Heart right ventricle (tissue), 16 donors: ENCODE data around the gene SLC51A. TPM values are rescaled to one million over a fixed set of nuclear protein-coding genes. Genes with fewer than 3 reads are reported as not detected.
A peak's percentile ranks its signal among the peaks of the same experiment; 100 is the strongest.
"Not testable (repeated sequence)": the region's sequence is repeated elsewhere in the genome, so short reads cannot be mapped to it uniquely, and the experiment has no call there.

Experiments used
- ATAC-seq, 8 donors: fragments of 200-7000 bp; cut with Tn5 transposase; one replicate each; pipeline ENCODE4 v1.9.1; 2020; ENCODE audit warnings: mild to moderate bottlenecking in 8 of 8, moderate library complexity in 8 of 8, moderate number of reproducible peaks in 1 of 8
- DNase-seq, 2 donors: peaks; one replicate each; pipeline ENCODE4 v3.0.0-alpha.2; 2020
- H3K27ac ChIP-seq, 10 donors: fragments of 200-600 bp; sonication (generic) in 2 of 10; one replicate each; pipeline versions ENCODE4 v1.5.0 to v1.8.0; 2020 to 2022; ENCODE audit warnings: mild to moderate bottlenecking in 3 of 10
- H3K27me3 ChIP-seq, 7 donors: fragments of 200-600 bp; one replicate each; pipeline ENCODE4 v1.8.0; 2021 to 2022; ENCODE audit warnings: mild to moderate bottlenecking in 2 of 7
- H3K36me3 ChIP-seq, 9 donors: fragments of 200-600 bp; sonication (generic) in 1 of 9; one replicate each; pipeline versions ENCODE4 v1.5.0 to v1.8.0; 2020 to 2022; ENCODE audit warnings: mild to moderate bottlenecking in 2 of 9
- H3K4me1 ChIP-seq, 9 donors: fragments of 200-600 bp; sonication (generic) in 1 of 9; one replicate each; pipeline versions ENCODE4 v1.5.0 to v1.8.0; 2020 to 2022; ENCODE audit warnings: mild to moderate bottlenecking in 4 of 9
- H3K4me3 ChIP-seq, 10 donors: fragments of 200-600 bp; sonication (generic) in 2 of 10; one replicate each; pipeline versions ENCODE4 v1.5.0 to v1.8.0; 2020 to 2022; ENCODE audit warnings: mild to moderate bottlenecking in 7 of 10, moderate library complexity in 2 of 10
- H3K9me3 ChIP-seq, 11 donors: fragments of 200-600 bp in 10 of 11; sonication (generic) in 2 of 11; one replicate each; pipeline versions ENCODE4 v1.5.0 to v1.8.0; 2013 to 2022; ENCODE audit warnings: mild to moderate bottlenecking in 2 of 11, control low read depth in 1 of 11, moderate library complexity in 1 of 11
- WGBS, 2 donors: extraction: QIAGEN DNeasy Blood & Tissue Kit; methylation state at CpG; one replicate each; pipeline ENCODE4 v1.1.7; 2013; ENCODE audit warnings: inconsistent platforms in 1 of 2; 5-methylcytosine and 5-hydroxymethylcytosine counted together
- intact Hi-C, 10 donors: fragments of 100-400 bp; cut with DNase I; formaldehyde crosslinking; loops; one replicate each; pipeline versions ENCODE4 v1.11.1 to v1.14.2; 2022
- long read RNA-seq, 3 donors: library from polyadenylated mRNA; unstranded; transcript quantifications; one replicate each; pipeline ENCODE4 v2.0.0, GENCODE V29; 2020 to 2021
- polyA plus RNA-seq, 2 donors: library from polyadenylated mRNA; stranded (reverse); fragments of 200-250 nt; gene quantifications; one replicate each; pipeline ENCODE4 v1.2.3, GENCODE V29; 2013
- total RNA-seq, 10 donors: library from RNA; stranded (reverse); fragmentation: NEBNext Ultra II Directional in 3 of 10; extraction: Animal tissue kit (Norgen Biotek cat#: 25700) in 3 of 10; gene quantifications; one replicate each; pipeline versions ENCODE4 v1.2.1 to v1.2.4, GENCODE V29; 2021 to 2023
- TF ChIP-seq, protein P1 (sequence below), 9 donors: fragments of 200-600 bp; sonication (generic) in 2 of 9; IDR thresholded peaks; one replicate each; pipeline versions ENCODE4 v1.5.0 to v1.8.0; 2021 to 2022; ENCODE audit warnings: antibody characterized with exemption in 9 of 9, mild to moderate bottlenecking in 5 of 9, moderate library complexity in 1 of 9
- donor health status: Arrhythmogenic right ventricular cardiomyopathy.
- donor health status: ischemic (EF 13 %, LVEDD 7.1; RV severe dilation, severe dysfunction).
- donor health status: healthy with polysubstance abuse.
- donor health status: DM: no; HTN: yes; CAD: no.
- donor health status: DM: no; HTN: no; CAD: no.
- donor health status: ischemic (EF 25% LVEDD 6.9; RV normal size, moderate dysfunction).
- donor health status: ischemic (EF 25% LVEDD 5.7; RV mildly dilated, moderate dysfunction).
- donor health status: healthy.
- donor health status: DM: yes; HTN: yes; CAD: no.
- donor health status: Ischemic cardiomyopathy.
- donor health status: ischemic (EF 35%, LVEDD 5.7; RV mildly dilated, moderate dysfunction).
- donor health status: nonischemic (EF 11% LVEDD 7.7; RV severe dilation, severe dysfunction).
- donor health status: DM: yes; HTN: yes; CAD: no.
- donor health status: PGD.
- donor health status: ischemic (EF 29% LVEDD 5.4; RV normal size, mild dysfunction).
- donor health status: nonischemic (EF 23%, LVEDD 6.1; RV moderate dilation, normal function).

SLC51A gene
- total RNA-seq, result under 1 TPM in 3 of 10 donors, not detected in 7; 0.29 to 0.53 (median 0.52) TPM
- polyA plus RNA-seq, result 1 to 10 TPM in 1 of 2 donors, under 1 TPM in 1; 0.23 to 1.0 TPM
- long read RNA-seq, donor 1, partial matches to known transcripts, result 0 of 5 reads
- long read RNA-seq, donor 1, other reads (novel, unspliced or antisense), result 5 of 5 reads
- long read RNA-seq, donor 2, partial matches to known transcripts, result 0 of 11 reads
- long read RNA-seq, donor 2, other reads (novel, unspliced or antisense), result 11 of 11 reads
- long read RNA-seq, donor 3, partial matches to known transcripts, result 0 of 7 reads
- long read RNA-seq, donor 3, other reads (novel, unspliced or antisense), result 7 of 7 reads

DNA sequence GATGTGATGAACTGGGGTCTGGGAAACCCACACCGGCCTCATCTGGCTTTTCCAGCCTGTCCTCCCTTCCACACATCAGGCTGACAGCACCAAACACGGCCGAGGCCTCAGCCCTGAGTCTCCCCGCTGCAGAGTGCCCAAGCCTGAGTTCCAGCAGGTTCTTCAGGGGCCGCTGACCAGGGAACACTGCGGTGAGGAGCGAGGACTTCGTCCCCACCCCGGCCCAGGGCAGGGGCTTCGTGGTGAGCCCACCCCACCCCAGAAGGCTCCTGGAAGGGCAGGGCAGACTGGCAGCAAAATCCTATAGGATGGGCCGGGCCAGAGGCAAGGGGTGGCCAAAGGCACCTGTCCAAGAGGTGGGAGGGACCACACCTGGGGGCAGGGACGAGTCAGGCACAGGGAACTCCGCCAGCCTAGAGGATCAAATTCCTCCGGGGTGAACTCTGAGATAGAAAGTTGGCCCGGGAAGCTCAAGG, at the start of gene SLC51A:
TSS of gene SLC51A (plus strand) at position 446 of the 476 bp plus-strand sequence. CDS start 179 bp downstream, outside the sequence.
- WGBS, 2 donors, result 52 to 57% methylated on average over 15 of the region's 15 CpGs
- intact Hi-C loops, result no loop called here
- H3K27ac ChIP-seq, result no peak within 1 kb of the TSS

DNA sequence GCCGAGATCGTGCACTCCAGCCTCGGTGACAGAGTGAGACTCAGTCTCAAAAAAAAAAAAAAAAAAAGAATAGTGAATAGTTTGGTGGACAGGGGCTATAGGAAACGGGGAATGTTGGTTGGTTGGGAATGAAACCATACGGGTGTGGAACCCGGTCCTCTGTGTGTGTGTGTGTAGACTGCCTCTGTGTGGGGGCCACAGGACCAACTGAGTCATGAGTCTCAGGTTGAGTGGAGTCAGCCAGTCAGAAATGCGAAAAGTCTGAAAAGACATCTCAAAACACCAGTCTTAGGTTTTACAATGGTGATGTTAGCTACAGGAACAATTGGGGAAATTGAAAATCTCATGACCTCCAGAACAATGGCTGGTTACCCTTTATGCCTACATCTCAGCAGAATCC, 49.6 kb upstream of the SLC51A start:
- TF ChIP-seq, protein P1, sequence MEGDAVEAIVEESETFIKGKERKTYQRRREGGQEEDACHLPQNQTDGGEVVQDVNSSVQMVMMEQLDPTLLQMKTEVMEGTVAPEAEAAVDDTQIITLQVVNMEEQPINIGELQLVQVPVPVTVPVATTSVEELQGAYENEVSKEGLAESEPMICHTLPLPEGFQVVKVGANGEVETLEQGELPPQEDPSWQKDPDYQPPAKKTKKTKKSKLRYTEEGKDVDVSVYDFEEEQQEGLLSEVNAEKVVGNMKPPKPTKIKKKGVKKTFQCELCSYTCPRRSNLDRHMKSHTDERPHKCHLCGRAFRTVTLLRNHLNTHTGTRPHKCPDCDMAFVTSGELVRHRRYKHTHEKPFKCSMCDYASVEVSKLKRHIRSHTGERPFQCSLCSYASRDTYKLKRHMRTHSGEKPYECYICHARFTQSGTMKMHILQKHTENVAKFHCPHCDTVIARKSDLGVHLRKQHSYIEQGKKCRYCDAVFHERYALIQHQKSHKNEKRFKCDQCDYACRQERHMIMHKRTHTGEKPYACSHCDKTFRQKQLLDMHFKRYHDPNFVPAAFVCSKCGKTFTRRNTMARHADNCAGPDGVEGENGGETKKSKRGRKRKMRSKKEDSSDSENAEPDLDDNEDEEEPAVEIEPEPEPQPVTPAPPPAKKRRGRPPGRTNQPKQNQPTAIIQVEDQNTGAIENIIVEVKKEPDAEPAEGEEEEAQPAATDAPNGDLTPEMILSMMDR (IDR thresholded peaks at IDR 0.05), result no peak
- H3K4me1 ChIP-seq, result peaks cover 0 to 15% (median 7%) of the 10 kb centered on the region in 9 donors
- intact Hi-C loops, result no loop called here
- DNase-seq (no peak), ATAC-seq (no peak)
- 90 to 93% methylated on average over 7 of the region's 7 CpGs for WGBS, 2 donors
- no peaks in the 10 kb centered on the region for H3K27me3 ChIP-seq
- peaks cover 0 to 4% (median 0%) of the 10 kb centered on the region in 11 donors for H3K9me3 ChIP-seq
- H3K4me3 ChIP-seq, result no peak overlapping the region
- no peaks in the 10 kb centered on the region for H3K36me3 ChIP-seq
- H3K27ac ChIP-seq, result no peak overlapping the region

More for the DNA sequence above, at the start of gene SLC51A:
- ATAC-seq (no peak), DNase-seq (no peak)
- TF ChIP-seq, protein P1 (IDR thresholded peaks at IDR 0.05), result no peak
- no peaks in the 10 kb centered on the region for H3K9me3 ChIP-seq
- peaks cover 0 to 26% (median 8%) of the 10 kb centered on the region in 9 donors for H3K4me1 ChIP-seq
- peaks cover 3 to 31% (median 17%) of the 10 kb centered on the region in 7 donors for H3K27me3 ChIP-seq
- no peak within 1 kb of the TSS for H3K4me3 ChIP-seq
- H3K36me3 ChIP-seq, result no peaks in the 10 kb centered on the region

GRCh38 chr3:196168808-196169391, 47.4 kb upstream of the SLC51A start:
- H3K27ac ChIP-seq, result no peak overlapping the region
- no peak overlapping the region for H3K4me3 ChIP-seq
- no peaks in the 10 kb centered on the region for H3K36me3 ChIP-seq
- peaks cover 0 to 4% (median 0%) of the 10 kb centered on the region in 11 donors for H3K9me3 ChIP-seq
- peaks cover 0 to 9% (median 2%) of the 10 kb centered on the region in 9 donors for H3K4me1 ChIP-seq
- 38 to 47% methylated on average over 6 of the region's 6 CpGs for WGBS, 2 donors
- intact Hi-C loops, result no loop called here
- TF ChIP-seq, protein P1 (IDR thresholded peaks at IDR 0.05), result no peak
- peak in 5 of 8 donors; percentile 24 to 64 (median 34) for ATAC-seq
- peak in 1 of 2 donors; percentile 29 for DNase-seq
- no peaks in the 10 kb centered on the region for H3K27me3 ChIP-seq

- Histone ChIP-seq H3K4me1 (peaks cover 0 to 5% (median 0%) of the 10 kb centered on the region in 9 donors), H3K9me3 (peaks cover 0 to 4% (median 0%) of the 10 kb centered on the region in 11 donors), H3K27ac (peak overlapping the region in 1 of 10 donors; percentile 80), H3K27me3 (no peaks in the 10 kb centered on the region), H3K4me3 (no peak overlapping the region), H3K36me3 (no peaks in the 10 kb centered on the region)
- no peak for DNase-seq
- TF ChIP-seq, protein P1 (IDR thresholded peaks at IDR 0.05), result no peak
- 89 to 92% methylated on average over 4 to 5 of the region's 5 CpGs for WGBS, 2 donors
- intact Hi-C loops, result no loop called here
- ATAC-seq, result no peak
Measured at GRCh38 chr3:196169836-196170240, 46.5 kb upstream of the SLC51A start.

DNA sequence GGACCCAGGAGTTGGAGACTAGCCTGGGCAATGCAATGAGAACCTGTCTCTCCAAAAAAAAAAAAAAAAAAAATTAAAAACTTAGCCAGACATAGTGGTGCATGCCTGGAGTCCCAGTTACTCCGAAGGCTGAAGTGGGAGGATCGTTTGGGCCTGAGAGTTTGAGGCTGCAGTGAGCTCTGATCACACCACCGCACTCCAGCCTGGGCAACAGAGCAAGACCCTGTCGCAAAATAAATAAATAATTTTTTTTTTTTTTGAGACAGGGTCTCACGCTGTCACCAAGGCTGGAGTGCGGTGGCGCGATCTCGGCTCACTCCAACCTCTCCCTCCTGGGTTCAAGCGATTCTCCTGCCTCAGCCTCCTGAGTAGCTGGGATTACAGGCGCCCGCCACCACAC, 46.0 kb upstream of the SLC51A start:
- DNase-seq, H3K27me3 ChIP-seq, H3K9me3 ChIP-seq, intact Hi-C loops, H3K4me3 ChIP-seq, ATAC-seq, H3K4me1 ChIP-seq, H3K36me3 ChIP-seq: not testable (repeated sequence)
- H3K27ac ChIP-seq, result peak overlapping the region in 1 of 10 donors; percentile 80
- 96% methylated on average over 12 of the region's 12 CpGs for WGBS, 2 donors
